ENCODE results near the gene PIGN.
"Not testable (repeated sequence)": the region's sequence is repeated elsewhere in the genome, so short reads cannot be mapped to it uniquely, and the experiment has no call there.

PIGN gene

GRCh38 chr18:62175521-62175920 lies 11.3 kb downstream of the PIGN start:
- Histone ChIP-seq H3K9ac (no peak overlapping the region), H3K4me3 (IDR thresholded peaks at IDR 0.05; ENCODE audit: insufficient read depth, low read depth, low read length) (no peak overlapping the region), H3K27me3 (ENCODE audit: insufficient read depth, low read depth) (no peaks in the 10 kb centered on the region), H3K27ac (no peak overlapping the region), H3K36me3 (ENCODE audit: insufficient read depth) (no peaks in the 10 kb centered on the region), H3K4me1 (ENCODE audit: low read depth, poor library complexity, severe bottlenecking) (no peaks in the 10 kb centered on the region), H4K20me1 (ENCODE audit: insufficient read depth) (no peaks in the 10 kb centered on the region), H3K79me2 (ENCODE audit: insufficient read depth, low read depth) (peaks cover 13% of the 10 kb centered on the region; the same call in 1 of the 2 replicates), H2AFZ (ENCODE audit: low read depth) (no peak overlapping the region), H3K4me2 (no peak overlapping the region)
- TF ChIP-seq CTCF (conservative IDR thresholded peaks at IDR 0.05; ENCODE audit: low read depth, low read length), result no peak

GRCh38 chr18:62172298-62172697 lies 14.6 kb downstream of the PIGN start:
- Histone ChIP-seq H3K4me2 (no peak overlapping the region), H3K79me2 (ENCODE audit: insufficient read depth, low read depth) (no peaks in the 10 kb centered on the region), H3K27me3 (ENCODE audit: insufficient read depth, low read depth) (no peaks in the 10 kb centered on the region), H3K4me1 (ENCODE audit: low read depth, poor library complexity, severe bottlenecking) (no peaks in the 10 kb centered on the region), H2AFZ (ENCODE audit: low read depth) (no peak overlapping the region), H3K9ac (no peak overlapping the region), H4K20me1 (ENCODE audit: insufficient read depth) (no peaks in the 10 kb centered on the region), H3K36me3 (ENCODE audit: insufficient read depth) (no peaks in the 10 kb centered on the region), H3K27ac (no peak overlapping the region), H3K4me3 (IDR thresholded peaks at IDR 0.05; ENCODE audit: insufficient read depth, low read depth, low read length) (no peak overlapping the region)
- TF ChIP-seq CTCF (conservative IDR thresholded peaks at IDR 0.05; ENCODE audit: low read depth, low read length), result no peak

- Histone ChIP-seq H3K79me2 (ENCODE audit: insufficient read depth, low read depth) (no peaks in the 10 kb centered on the region), H3K36me3 (ENCODE audit: insufficient read depth) (no peaks in the 10 kb centered on the region), H3K27me3 (ENCODE audit: insufficient read depth, low read depth) (no peaks in the 10 kb centered on the region), H3K4me3 (IDR thresholded peaks at IDR 0.05; ENCODE audit: insufficient read depth, low read depth, low read length) (no peak overlapping the region), H4K20me1 (ENCODE audit: insufficient read depth) (no peaks in the 10 kb centered on the region), H3K27ac (no peak overlapping the region), H3K9ac (no peak overlapping the region), H2AFZ (ENCODE audit: low read depth) (no peak overlapping the region), H3K4me1 (ENCODE audit: low read depth, poor library complexity, severe bottlenecking) (no peaks in the 10 kb centered on the region), H3K4me2 (no peak overlapping the region)
- TF ChIP-seq CTCF (conservative IDR thresholded peaks at IDR 0.05; ENCODE audit: low read depth, low read length), result no peak
Observed at GRCh38 chr18:62170857-62171256, 16.0 kb downstream of the PIGN start.

GRCh38 chr18:62166524-62166923 lies 20.3 kb downstream of the PIGN start:
- not testable (repeated sequence) for H3K79me2 ChIP-seq (ENCODE audit: insufficient read depth, low read depth); H3K9ac ChIP-seq; H3K27me3 ChIP-seq (ENCODE audit: insufficient read depth, low read depth); H3K4me1 ChIP-seq (ENCODE audit: low read depth, poor library complexity, severe bottlenecking); H3K36me3 ChIP-seq (ENCODE audit: insufficient read depth); H3K27ac ChIP-seq; H2AFZ ChIP-seq (ENCODE audit: low read depth); H4K20me1 ChIP-seq (ENCODE audit: insufficient read depth); H3K4me2 ChIP-seq; H3K4me3 ChIP-seq (IDR thresholded peaks at IDR 0.05; ENCODE audit: insufficient read depth, low read depth, low read length)

GRCh38 chr18:62165583-62165982 lies 21.3 kb downstream of the PIGN start:
- TF ChIP-seq CTCF (conservative IDR thresholded peaks at IDR 0.05; ENCODE audit: low read depth, low read length), result no peak
- no peaks in the 10 kb centered on the region for H3K27me3 ChIP-seq (ENCODE audit: insufficient read depth, low read depth)
- H3K36me3 ChIP-seq (ENCODE audit: insufficient read depth), result no peaks in the 10 kb centered on the region
- H3K4me1 ChIP-seq (ENCODE audit: low read depth, poor library complexity, severe bottlenecking), result no peaks in the 10 kb centered on the region
- no peaks in the 10 kb centered on the region for H3K79me2 ChIP-seq (ENCODE audit: insufficient read depth, low read depth)
- H3K27ac ChIP-seq, result no peak overlapping the region
- 0 out of 2 replicates have a peak, but pooled peaks cover 8% of the 10 kb centered on the region for H4K20me1 ChIP-seq (ENCODE audit: insufficient read depth)
- H3K4me2 ChIP-seq, result no peak overlapping the region
- H3K9ac ChIP-seq, result no peak overlapping the region
- no peak overlapping the region for H2AFZ ChIP-seq (ENCODE audit: low read depth)
- H3K4me3 ChIP-seq (IDR thresholded peaks at IDR 0.05; ENCODE audit: insufficient read depth, low read depth, low read length), result no peak overlapping the region

All from KMS-11 (cell line).